Bronchial epithelial cell (primary cell): ENCODE measurements around the gene ABCA13. TPM values are rescaled to one million over a fixed set of nuclear protein-coding genes. Genes with fewer than 3 reads are reported as not detected.

Experiments used
- DNase-seq: peaks from one replicate; pipeline ENCODE4 v3.0.0-alpha.2; 2010; ENCODE audit warnings: low read depth
- FAIRE-seq: peaks from 2 replicates; lab custom pipeline; 2011; peaks lifted over from hg19 to GRCh38; lab: Jason Lieb, UNC
- H3K27me3 ChIP-seq: 2 replicates; pipeline ENCODE4 v1.5.1; 2011; ENCODE audit warnings: low read length; ENCODE audit not compliant: control insufficient read depth, insufficient read depth
- H3K36me3 ChIP-seq: 2 replicates; pipeline ENCODE4 v1.5.1; 2011; ENCODE audit warnings: low read length; ENCODE audit not compliant: control insufficient read depth, insufficient read depth
- H3K4me3 ChIP-seq: 2 replicates; pipeline ENCODE4 v1.5.1; 2011; ENCODE audit warnings: mild to moderate bottlenecking, low read depth, low read length, control low read depth
- total RNA-seq: library from RNA; depleted of rRNA; stranded (reverse); fragments of >200 nt; gene quantifications from 2 replicates; pipeline ENCODE4 v1.2.1, GENCODE V29; 2014
- TF ChIP-seq, protein P1 (sequence below): IDR thresholded peaks from 2 replicates; pipeline ENCODE4 v1.5.1; 2011; ENCODE audit warnings: mild to moderate bottlenecking, moderate library complexity, low read length, control low read depth, inconsistent platforms; ENCODE audit not compliant: insufficient read depth, severe bottlenecking

The ABCA13 gene
- total RNA-seq, 1 donor from 2014 or later = 0.79 TPM

DNA sequence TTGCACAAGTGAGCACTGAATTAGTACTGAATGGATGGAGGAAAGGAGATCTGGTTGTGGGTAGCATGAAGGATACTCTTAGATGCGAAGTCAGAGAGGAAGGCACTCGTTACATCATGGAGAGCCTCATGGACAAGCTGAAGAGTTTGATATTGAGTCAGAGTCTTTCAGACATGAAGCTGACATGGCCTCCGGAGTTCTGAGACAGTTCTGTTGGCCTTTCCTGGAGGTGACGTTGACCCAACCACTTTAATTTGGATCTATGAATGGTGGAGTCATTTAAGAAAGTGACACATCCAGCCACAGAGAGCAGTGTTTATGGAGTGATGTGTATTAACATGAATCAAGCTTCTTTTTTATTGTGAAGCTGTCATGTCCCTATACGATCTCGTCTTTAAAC, 466.8 kb downstream of the ABCA13 start:
- Histone ChIP-seq H3K27me3 (no peaks in the 10 kb centered on the region), H3K4me3 (no peak overlapping the region), H3K36me3 (no peaks in the 10 kb centered on the region)
- DNase-seq = peak; percentile 1
- no peak for FAIRE-seq
- TF ChIP-seq, protein P1, sequence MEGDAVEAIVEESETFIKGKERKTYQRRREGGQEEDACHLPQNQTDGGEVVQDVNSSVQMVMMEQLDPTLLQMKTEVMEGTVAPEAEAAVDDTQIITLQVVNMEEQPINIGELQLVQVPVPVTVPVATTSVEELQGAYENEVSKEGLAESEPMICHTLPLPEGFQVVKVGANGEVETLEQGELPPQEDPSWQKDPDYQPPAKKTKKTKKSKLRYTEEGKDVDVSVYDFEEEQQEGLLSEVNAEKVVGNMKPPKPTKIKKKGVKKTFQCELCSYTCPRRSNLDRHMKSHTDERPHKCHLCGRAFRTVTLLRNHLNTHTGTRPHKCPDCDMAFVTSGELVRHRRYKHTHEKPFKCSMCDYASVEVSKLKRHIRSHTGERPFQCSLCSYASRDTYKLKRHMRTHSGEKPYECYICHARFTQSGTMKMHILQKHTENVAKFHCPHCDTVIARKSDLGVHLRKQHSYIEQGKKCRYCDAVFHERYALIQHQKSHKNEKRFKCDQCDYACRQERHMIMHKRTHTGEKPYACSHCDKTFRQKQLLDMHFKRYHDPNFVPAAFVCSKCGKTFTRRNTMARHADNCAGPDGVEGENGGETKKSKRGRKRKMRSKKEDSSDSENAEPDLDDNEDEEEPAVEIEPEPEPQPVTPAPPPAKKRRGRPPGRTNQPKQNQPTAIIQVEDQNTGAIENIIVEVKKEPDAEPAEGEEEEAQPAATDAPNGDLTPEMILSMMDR = no peak

DNA sequence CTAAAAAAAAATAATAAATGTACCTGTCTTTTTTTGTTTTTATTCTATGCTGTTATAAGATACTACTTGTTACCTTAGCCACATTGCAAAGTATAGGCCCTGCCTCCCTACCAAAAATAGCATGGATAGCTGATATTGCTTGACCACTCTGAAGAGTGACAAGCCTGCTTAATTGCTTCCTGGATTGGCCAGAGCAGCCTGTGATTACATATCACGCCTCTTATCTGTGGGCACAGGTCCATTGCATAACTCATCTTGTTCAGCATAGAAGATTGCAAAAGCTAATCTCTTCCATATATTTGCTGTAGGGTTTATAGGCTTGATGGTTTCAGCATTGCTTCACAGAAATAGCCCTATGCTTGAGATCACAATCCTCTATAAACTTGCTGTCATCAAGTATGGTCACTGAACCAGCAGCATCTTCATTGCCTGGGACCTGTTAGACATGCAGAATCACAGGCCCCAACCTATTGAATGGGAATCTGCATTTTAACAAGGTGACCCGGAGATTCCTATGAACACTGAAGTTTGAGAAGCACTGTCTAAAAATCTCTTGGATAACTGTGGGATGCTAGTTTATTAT, 472.3 kb downstream of the ABCA13 start:
- TF ChIP-seq, protein P1 = no peak
- no peak for FAIRE-seq

DNA sequence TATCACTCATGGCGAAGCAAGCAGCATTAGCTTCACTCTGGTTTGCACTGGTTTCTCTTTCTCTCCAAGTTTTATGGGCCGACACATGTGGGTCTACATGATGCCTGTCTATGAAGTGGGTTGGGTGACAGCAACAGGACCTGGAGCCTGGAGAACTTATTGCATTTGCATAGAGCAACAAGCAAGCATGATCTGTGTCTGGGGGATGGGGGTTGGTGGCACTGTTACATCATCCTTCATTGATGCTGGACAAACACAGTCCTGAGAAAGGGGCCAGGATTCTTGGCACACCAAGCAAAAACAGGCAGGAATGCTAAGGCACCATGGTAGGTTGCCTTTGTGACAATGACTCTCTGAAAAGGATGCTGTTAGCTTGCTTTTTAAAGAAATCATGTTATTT, 486.9 kb downstream of the ABCA13 start:
- TF ChIP-seq, protein P1 = no peak

More for the DNA sequence above, 472.3 kb downstream of the ABCA13 start:
- no peaks in the 10 kb centered on the region for H3K36me3 ChIP-seq
- H3K27me3 ChIP-seq = no peaks in the 10 kb centered on the region
- peak; percentile 59 for DNase-seq
- H3K4me3 ChIP-seq = no peak overlapping the region

DNA sequence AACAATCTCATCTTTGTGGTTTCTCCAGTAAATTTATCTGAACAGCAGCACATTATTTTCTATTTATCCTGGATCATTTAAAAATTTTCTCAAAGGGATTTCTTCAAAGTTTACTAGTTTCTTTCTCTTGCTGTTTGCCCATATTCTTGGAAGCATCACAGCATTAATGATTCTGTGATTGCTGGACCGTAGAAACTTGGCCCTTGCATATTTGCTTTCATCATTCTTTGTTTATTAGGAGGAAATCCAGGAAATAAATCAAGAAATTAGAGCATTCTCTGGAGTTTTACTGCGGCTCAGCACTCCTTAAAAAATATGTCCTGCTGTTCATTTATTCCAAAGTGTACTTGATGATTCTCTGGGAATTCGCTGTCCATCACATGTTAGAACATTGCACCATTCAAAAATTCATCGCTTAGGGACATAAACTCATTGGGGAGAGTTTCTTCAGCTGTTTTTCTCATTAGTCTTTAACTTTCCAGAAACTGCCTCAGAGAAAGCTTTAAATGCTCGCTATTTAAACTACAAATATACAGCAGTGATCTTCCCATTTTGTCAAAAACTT, 489.1 kb downstream of the ABCA13 start:
- TF ChIP-seq, protein P1 = no peak

More for the DNA sequence above, 486.9 kb downstream of the ABCA13 start:
- Histone ChIP-seq H3K27me3 (no peaks in the 10 kb centered on the region), H3K36me3 (no peaks in the 10 kb centered on the region), H3K4me3 (no peak overlapping the region)
- DNase-seq = no peak
- no peak for FAIRE-seq

DNA sequence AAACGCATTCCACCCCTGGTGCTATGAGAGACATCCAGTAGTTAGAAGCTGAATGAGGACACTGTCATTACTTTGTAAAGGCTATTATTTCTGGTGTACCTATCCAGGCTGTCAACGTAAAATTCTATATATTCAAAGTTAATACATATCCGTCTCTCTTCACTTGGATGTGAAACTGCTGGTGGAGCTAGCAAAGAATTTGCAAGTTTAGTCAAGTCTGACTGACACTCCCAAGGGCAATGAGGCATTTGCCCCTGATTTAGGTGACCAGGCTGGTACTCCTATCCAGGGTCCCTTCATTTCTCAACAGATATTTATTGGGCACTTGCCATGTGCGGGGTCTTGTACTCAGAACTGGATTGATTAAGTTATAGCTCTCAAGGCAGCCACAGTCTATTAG, 493.0 kb downstream of the ABCA13 start:
- TF ChIP-seq, protein P1 = no peak
- DNase-seq = no peak

More for the DNA sequence above, 489.1 kb downstream of the ABCA13 start:
- no peak overlapping the region for H3K4me3 ChIP-seq
- FAIRE-seq = no peak
- no peak for DNase-seq
- H3K36me3 ChIP-seq = no peaks in the 10 kb centered on the region
- no peaks in the 10 kb centered on the region for H3K27me3 ChIP-seq

More for the DNA sequence above, 493.0 kb downstream of the ABCA13 start:
- no peak overlapping the region for H3K4me3 ChIP-seq
- no peak for FAIRE-seq
- no peaks in the 10 kb centered on the region for H3K36me3 ChIP-seq
- H3K27me3 ChIP-seq = no peaks in the 10 kb centered on the region
